ENCODE measurements around the gene ANKRD63. TPM values are rescaled to one million over a fixed set of nuclear protein-coding genes. Genes with fewer than 3 reads are reported as not detected.

ANKRD63 gene
- total and polyA plus RNA-seq, 8 donors, result 0.37 TPM; not detected in 7

- H3K36me3 ChIP-seq, result peaks cover 0 to 10% (median 8%) of the 10 kb centered on the region in 4 donors
- DNase-seq, result peak in 1 of 2 donors; percentile 88
- peak overlapping the region in 4 of 5 donors; percentile 29 to 92 (median 91) for H3K27ac ChIP-seq
- no peak overlapping the region for H3K4me3 ChIP-seq
- peaks cover 18 to 96% (median 60%) of the 10 kb centered on the region in 4 donors for H3K4me1 ChIP-seq
- peak; percentile 98 for TF ChIP-seq EP300 (IDR thresholded peaks at IDR 0.05)
- TF ChIP-seq, protein P1, sequence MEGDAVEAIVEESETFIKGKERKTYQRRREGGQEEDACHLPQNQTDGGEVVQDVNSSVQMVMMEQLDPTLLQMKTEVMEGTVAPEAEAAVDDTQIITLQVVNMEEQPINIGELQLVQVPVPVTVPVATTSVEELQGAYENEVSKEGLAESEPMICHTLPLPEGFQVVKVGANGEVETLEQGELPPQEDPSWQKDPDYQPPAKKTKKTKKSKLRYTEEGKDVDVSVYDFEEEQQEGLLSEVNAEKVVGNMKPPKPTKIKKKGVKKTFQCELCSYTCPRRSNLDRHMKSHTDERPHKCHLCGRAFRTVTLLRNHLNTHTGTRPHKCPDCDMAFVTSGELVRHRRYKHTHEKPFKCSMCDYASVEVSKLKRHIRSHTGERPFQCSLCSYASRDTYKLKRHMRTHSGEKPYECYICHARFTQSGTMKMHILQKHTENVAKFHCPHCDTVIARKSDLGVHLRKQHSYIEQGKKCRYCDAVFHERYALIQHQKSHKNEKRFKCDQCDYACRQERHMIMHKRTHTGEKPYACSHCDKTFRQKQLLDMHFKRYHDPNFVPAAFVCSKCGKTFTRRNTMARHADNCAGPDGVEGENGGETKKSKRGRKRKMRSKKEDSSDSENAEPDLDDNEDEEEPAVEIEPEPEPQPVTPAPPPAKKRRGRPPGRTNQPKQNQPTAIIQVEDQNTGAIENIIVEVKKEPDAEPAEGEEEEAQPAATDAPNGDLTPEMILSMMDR (IDR thresholded peaks at IDR 0.05), result no peak
- peak; percentile 44 to 92 (median 80) for TF ChIP-seq POLR2AphosphoS5 (IDR thresholded peaks at IDR 0.05)
- TF ChIP-seq POLR2A (IDR thresholded peaks at IDR 0.05), result no peak
- no peaks in the 10 kb centered on the region for H3K27me3 ChIP-seq
- intact Hi-C loops (cut with DNase I; ENCODE audit: low total_unique reads), result no loop called here
- WGBS, 5 donors, result 50 to 85% (median 74%) methylated on average over 5 of the region's 5 CpGs
- H3K9me3 ChIP-seq, result no peaks in the 10 kb centered on the region
Observed at GRCh38 chr15:40330368-40330836, 47.5 kb upstream of the ANKRD63 start.

DNA sequence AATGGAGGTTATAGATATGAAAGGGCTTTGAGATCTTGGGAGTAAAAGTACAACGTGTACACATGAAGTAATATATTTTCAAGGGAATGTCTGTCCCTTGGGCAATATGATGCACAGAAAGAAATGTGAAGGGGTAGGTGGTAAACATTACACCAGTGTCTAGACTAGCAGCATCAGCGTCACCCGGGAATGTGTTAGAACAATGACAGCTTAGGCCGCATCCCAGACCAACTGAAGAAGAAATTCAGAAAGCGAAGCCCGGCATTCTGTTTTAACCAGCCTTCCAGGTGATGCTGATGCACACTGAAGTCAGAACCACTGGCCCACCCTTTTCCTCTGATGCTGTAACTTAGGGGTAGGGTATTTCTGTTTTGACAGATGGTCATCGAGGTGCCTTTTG, 46.9 kb upstream of the ANKRD63 start:
- intact Hi-C loops (cut with DNase I; ENCODE audit: low total_unique reads), result no loop called here
- Histone ChIP-seq H3K36me3 (peaks cover 0 to 4% (median 2%) of the 10 kb centered on the region in 4 donors), H3K9me3 (no peaks in the 10 kb centered on the region), H3K27ac (peak overlapping the region in 3 of 5 donors; percentile 85 to 92 (median 90)), H3K27me3 (no peaks in the 10 kb centered on the region), H3K4me1 (peaks cover 18 to 96% (median 57%) of the 10 kb centered on the region in 4 donors), H3K4me3 (no peak overlapping the region)
- WGBS, 5 donors, result 78 to 90% (median 81%) methylated on average over 7 of the region's 7 CpGs
- DNase-seq, result no peak
- TF ChIP-seq POLR2A (IDR thresholded peaks at IDR 0.05), result no peak
- TF ChIP-seq, protein P1 (IDR thresholded peaks at IDR 0.05), result no peak
- no peak for TF ChIP-seq POLR2AphosphoS5 (IDR thresholded peaks at IDR 0.05)
- no peak for TF ChIP-seq EP300 (IDR thresholded peaks at IDR 0.05)

DNA sequence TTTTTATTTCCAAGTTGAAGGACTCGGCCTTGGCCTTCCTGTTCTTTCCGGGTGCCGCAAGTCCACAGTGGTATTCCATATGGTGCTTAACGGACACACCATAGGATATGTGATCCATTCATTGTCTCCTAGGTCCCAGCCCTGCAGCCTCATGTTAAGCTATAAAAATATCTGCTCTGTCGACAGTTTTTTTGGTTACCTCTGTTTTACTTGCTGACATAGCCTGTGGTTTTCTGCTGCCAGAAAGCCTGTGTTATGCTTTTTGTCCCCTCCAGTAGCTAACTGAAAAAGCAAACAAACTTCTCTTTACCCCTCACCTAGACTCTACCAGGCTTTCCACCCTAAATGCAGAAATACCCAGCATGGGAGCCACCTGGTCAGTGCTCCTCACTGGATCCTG, 45.9 kb upstream of the ANKRD63 start:
- intact Hi-C loops (cut with DNase I; ENCODE audit: low total_unique reads), result no loop called here
- H3K4me1 ChIP-seq, result peaks cover 14 to 92% (median 53%) of the 10 kb centered on the region in 4 donors
- no peaks in the 10 kb centered on the region for H3K27me3 ChIP-seq
- H3K4me3 ChIP-seq, result no peak overlapping the region
- TF ChIP-seq, protein P1 (IDR thresholded peaks at IDR 0.05), result no peak
- TF ChIP-seq POLR2A (IDR thresholded peaks at IDR 0.05), result no peak
- TF ChIP-seq EP300 (IDR thresholded peaks at IDR 0.05), result no peak
- TF ChIP-seq POLR2AphosphoS5 (IDR thresholded peaks at IDR 0.05), result no peak
- DNase-seq, result no peak
- H3K27ac ChIP-seq, result peak overlapping the region in 3 of 5 donors; percentile 85 to 92 (median 90)
- 67 to 86% (median 83%) methylated on average over 5 of the region's 5 CpGs for WGBS, 5 donors
- H3K36me3 ChIP-seq, result no peaks in the 10 kb centered on the region
- H3K9me3 ChIP-seq, result no peaks in the 10 kb centered on the region

DNA sequence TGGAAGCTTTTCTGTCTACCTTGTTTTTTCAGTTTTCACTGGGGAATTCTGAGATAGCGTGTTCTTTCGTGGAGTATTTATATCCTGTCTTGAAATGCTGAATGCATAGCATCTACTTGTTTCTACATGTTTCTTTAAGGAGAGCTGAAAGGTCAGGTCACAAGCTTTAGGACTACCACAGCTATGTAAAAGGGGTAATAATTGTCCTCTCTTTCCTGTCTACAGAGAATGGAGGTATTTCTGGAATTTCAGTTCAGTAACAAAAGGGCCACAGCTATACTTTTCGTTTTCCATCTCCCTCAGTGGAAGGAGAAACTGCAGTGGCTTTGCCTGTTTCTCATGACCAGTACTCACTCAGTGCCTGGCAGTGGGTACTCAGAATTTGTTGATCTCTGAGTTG, 45.3 kb upstream of the ANKRD63 start:
- Histone ChIP-seq H3K27ac (peak overlapping the region in 3 of 5 donors; percentile 85 to 92 (median 90)), H3K27me3 (no peaks in the 10 kb centered on the region), H3K9me3 (no peaks in the 10 kb centered on the region), H3K36me3 (no peaks in the 10 kb centered on the region), H3K4me1 (peaks cover 12 to 87% (median 50%) of the 10 kb centered on the region in 4 donors), H3K4me3 (no peak overlapping the region)
- intact Hi-C loops (cut with DNase I; ENCODE audit: low total_unique reads), result no loop called here
- DNase-seq, result no peak
- TF ChIP-seq POLR2A (IDR thresholded peaks at IDR 0.05) (no peak), POLR2AphosphoS5 (IDR thresholded peaks at IDR 0.05) (no peak), EP300 (IDR thresholded peaks at IDR 0.05) (no peak)
- TF ChIP-seq, protein P1 (IDR thresholded peaks at IDR 0.05), result no peak
- WGBS, 5 donors, result 64 to 85% (median 79%) methylated on average over 3 of the region's 3 CpGs
